ENCODE data around the gene PARL.

DNA sequence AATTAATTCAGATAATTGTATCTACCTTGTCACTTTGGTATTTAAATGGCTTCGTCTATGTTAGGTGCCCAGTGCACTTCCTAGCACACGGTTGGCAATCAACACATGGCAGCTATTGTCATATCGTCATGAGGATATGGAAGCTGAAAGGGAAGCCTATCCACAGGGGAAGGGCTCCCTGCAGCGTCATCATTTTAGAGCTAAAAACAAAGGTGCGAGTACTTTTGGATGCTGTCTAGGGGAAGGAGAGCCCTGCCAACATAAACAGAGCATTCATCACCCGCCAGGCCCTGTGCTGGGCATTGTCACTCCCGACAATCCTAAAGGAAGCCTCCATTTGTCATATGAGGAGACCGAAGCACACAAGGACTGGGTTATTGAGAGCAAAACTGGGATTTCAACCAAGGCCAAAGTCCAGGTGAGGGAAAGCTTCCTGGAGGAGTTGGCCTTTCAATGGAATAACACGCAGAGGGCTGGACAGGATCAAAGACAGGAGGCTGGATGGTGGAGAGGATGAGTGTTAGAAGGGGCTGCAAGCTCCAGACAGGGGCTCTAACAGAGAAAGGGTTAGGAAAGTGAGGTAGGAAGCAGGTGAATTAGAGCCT is 8.0 kb upstream of the PARL start:
- TF ChIP-seq, protein P1, sequence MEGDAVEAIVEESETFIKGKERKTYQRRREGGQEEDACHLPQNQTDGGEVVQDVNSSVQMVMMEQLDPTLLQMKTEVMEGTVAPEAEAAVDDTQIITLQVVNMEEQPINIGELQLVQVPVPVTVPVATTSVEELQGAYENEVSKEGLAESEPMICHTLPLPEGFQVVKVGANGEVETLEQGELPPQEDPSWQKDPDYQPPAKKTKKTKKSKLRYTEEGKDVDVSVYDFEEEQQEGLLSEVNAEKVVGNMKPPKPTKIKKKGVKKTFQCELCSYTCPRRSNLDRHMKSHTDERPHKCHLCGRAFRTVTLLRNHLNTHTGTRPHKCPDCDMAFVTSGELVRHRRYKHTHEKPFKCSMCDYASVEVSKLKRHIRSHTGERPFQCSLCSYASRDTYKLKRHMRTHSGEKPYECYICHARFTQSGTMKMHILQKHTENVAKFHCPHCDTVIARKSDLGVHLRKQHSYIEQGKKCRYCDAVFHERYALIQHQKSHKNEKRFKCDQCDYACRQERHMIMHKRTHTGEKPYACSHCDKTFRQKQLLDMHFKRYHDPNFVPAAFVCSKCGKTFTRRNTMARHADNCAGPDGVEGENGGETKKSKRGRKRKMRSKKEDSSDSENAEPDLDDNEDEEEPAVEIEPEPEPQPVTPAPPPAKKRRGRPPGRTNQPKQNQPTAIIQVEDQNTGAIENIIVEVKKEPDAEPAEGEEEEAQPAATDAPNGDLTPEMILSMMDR (IDR thresholded peaks at IDR 0.05): no peak
- TF ChIP-seq EP300 (IDR thresholded peaks at IDR 0.05) (no peak), POLR2A (IDR thresholded peaks at IDR 0.05) (no peak)
